Gastroesophageal sphincter (tissue), 4 donors: Measurements from ENCODE around the gene PRTG. TPM values are rescaled to one million over a fixed set of nuclear protein-coding genes. Genes with fewer than 3 reads are reported as not detected.

ENCODE experiments used
- ATAC-seq: fragments of 150-250 bp; one replicate; pipeline ENCODE4 v1.9.1; 2016; ENCODE audit warnings: mild to moderate bottlenecking, moderate library complexity
- H3K27ac ChIP-seq, 4 donors: fragments of 200-600 bp; sonication (generic) in 3 of 4; 1 replicate in 3 of 4; 2 replicates in 1 of 4; pipeline ENCODE4 v1.5.1; 2016 to 2019
- H3K27me3 ChIP-seq: fragments of 200-600 bp; sonication (generic); one replicate; pipeline ENCODE4 v1.5.1; 2019
- H3K36me3 ChIP-seq, 2 donors: fragments of 200-600 bp; sonication (generic); one replicate each; pipeline ENCODE4 v1.5.1; 2019; ENCODE audit warnings: control low read depth in 1 of 2
- H3K4me1 ChIP-seq, 3 donors: fragments of 200-600 bp; sonication (generic); 1 replicate in 2 of 3; 2 replicates in 1 of 3; pipeline ENCODE4 v1.5.1; 2016 to 2019; ENCODE audit warnings: control low read depth in 2 of 3
- H3K4me3 ChIP-seq, 2 donors: fragments of 200-600 bp; sonication (generic); one replicate each; pipeline ENCODE4 v1.5.1; 2019; ENCODE audit warnings: mild to moderate bottlenecking in 1 of 2, moderate library complexity in 1 of 2
- H3K9me3 ChIP-seq, 3 donors: fragments of 200-600 bp; sonication (generic); one replicate each; pipeline ENCODE4 v1.5.1; 2017 to 2019; ENCODE audit warnings: control low read depth in 2 of 3
- EP300 ChIP-seq: sonication (generic); formaldehyde crosslinking; IDR thresholded peaks from one replicate; pipeline ENCODE4 v1.6.1; 2017; ENCODE audit warnings: antibody characterized with exemption, mild to moderate bottlenecking
- POLR2A ChIP-seq, 2 donors: fragments of 450-650 bp; IDR thresholded peaks; one replicate each; pipeline ENCODE4 v1.6.1; 2017; ENCODE audit warnings: antibody characterized with exemption in 2 of 2, mild to moderate bottlenecking in 2 of 2, moderate library complexity in 1 of 2
- WGBS, 2 donors: methylation state at CpG; one replicate each; pipeline ENCODE4 v1.1.5; 2018; ENCODE audit warnings: low coverage in 1 of 2; 5-methylcytosine and 5-hydroxymethylcytosine counted together
- small RNA-seq, 4 donors: library from RNA; depleted of rRNA; stranded (forward); fragments of <200 nt; gene quantifications; one replicate each; pipeline ENCODE3, GENCODE V24; 2016
- total RNA-seq, 4 donors: library from RNA; depleted of rRNA; stranded (reverse); fragments of >200 nt; gene quantifications; one replicate each; pipeline ENCODE4 v1.1.0, GENCODE V29; 2016

The PRTG gene
- total RNA-seq, 4 donors from 2014 or later, result 0.81 to 3.3 (median 1.2) TPM

- Histone ChIP-seq H3K27me3 (no peaks in the 10 kb centered on the region), H3K36me3 (no peaks in the 10 kb centered on the region), H3K4me3 (no peak overlapping the region), H3K27ac (no peak overlapping the region), H3K9me3 (peaks cover 0 to 18% (median 0%) of the 10 kb centered on the region in 3 donors), H3K4me1 (no peaks in the 10 kb centered on the region)
- no peak for TF ChIP-seq POLR2A (IDR thresholded peaks at IDR 0.05)
- TF ChIP-seq EP300, result no peak
- 92 to 100% methylated on average over 2 of the region's 3 CpGs for WGBS, 2 donors
- no peak for ATAC-seq
Measured at GRCh38 chr15:55562601-55563000, 180.4 kb downstream of the PRTG start.

Small RNA genes within 50 kb of the gene (small RNA-seq; reads per million reads assigned to genes)
- 0 reads per million in 4 donors for gene AC009997.1

Other genes starting within 250 kb of the PRTG start
- gene DNAAF4, start 234.9 kb downstream of the PRTG start, total RNA-seq, result 1 to 10 TPM in 2 of 4 donors, under 1 TPM in 1, not detected in 1; 0.40 to 3.5 (median 1.5) TPM
- 10 to 100 TPM; 17.3 to 22.2 (median 20.9) TPM for gene PYGO1, start 154.8 kb downstream of the PRTG start, total RNA-seq